22Rv1 (cell line): ENCODE measurements around the gene NFATC1.

Experiments used
- CTCF ChIP-seq: fragments of 450-650 bp; IDR thresholded peaks from 2 replicates; pipeline ENCODE4 v1.5.1; 2017; ENCODE audit warnings: mild to moderate bottlenecking
- ZFX ChIP-seq: fragments of 450-650 bp; IDR thresholded peaks from 2 replicates; pipeline ENCODE4 v1.6.1; 2017; ENCODE audit warnings: antibody characterized with exemption, borderline replicate concordance

- TF ChIP-seq CTCF (no peak), ZFX (no peak)
Measured at GRCh38 chr18:79549638-79550000, 153.9 kb downstream of the NFATC1 start.
